NCI-H748 treated with DMSO at 0.1 percent for 48 hours (cell line): ENCODE measurements around the gene ADD2.

Source experiments
- DNase-seq: peaks from one replicate; lab custom pipeline; 2025; lab: John Stamatoyannopoulos, UW

The ADD2 gene

GRCh38 chr2:70720124-70720523 is 47.9 kb downstream of the ADD2 start:
- DNase-seq: no peak

GRCh38 chr2:70719231-70719630 is 48.8 kb downstream of the ADD2 start:
- DNase-seq: no peak

DNA sequence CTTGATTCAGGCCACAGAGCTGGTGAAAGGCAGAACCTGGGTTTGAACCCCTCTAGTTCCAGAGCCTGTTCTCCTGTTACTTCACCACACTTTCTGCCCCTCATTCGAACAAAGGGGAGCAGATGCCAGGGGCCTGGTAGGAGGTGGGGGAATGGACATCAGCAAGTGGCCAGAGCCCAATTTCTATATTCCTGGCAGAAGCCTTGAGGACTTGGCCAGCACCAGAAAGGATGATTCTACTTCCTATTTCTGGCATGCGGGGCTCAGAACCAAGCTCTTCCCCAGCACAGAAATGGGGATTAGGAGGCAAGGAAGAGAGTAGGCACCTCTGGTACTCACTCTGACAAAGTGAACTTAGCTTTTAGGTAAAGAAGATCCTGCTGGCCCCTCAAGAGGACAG is 49.3 kb downstream of the ADD2 start:
- no peak for DNase-seq

DNA sequence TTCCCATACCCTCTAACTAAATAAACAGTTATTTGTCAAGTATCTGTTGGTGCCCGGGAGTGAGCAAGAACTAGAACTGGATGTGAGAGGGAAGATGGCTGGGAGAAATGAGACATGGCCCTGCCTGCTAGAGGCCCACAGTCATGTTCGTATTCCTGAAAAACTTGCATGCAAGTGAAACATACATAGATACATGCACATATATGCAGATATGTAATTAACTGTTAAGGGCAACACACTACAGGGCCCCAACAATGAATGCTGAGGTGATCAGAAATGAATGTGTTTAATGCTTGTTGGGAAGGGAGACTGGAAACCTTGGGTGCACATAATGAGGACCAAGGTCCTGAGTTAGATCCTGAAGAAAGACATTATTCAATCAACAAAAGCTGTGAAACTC is 49.8 kb downstream of the ADD2 start:
- DNase-seq: no peak

GRCh38 chr2:70717431-70718038 is 50.5 kb downstream of the ADD2 start:
- no peak for DNase-seq

GRCh38 chr2:70716951-70717350 is 51.0 kb downstream of the ADD2 start:
- DNase-seq: no peak

- no peak for DNase-seq
These were observed 51.8 kb downstream of the ADD2 start for GRCh38 chr2:70716131-70716743.

GRCh38 chr2:70715071-70715985 is 52.7 kb downstream of the ADD2 start:
- DNase-seq: no peak

DNA sequence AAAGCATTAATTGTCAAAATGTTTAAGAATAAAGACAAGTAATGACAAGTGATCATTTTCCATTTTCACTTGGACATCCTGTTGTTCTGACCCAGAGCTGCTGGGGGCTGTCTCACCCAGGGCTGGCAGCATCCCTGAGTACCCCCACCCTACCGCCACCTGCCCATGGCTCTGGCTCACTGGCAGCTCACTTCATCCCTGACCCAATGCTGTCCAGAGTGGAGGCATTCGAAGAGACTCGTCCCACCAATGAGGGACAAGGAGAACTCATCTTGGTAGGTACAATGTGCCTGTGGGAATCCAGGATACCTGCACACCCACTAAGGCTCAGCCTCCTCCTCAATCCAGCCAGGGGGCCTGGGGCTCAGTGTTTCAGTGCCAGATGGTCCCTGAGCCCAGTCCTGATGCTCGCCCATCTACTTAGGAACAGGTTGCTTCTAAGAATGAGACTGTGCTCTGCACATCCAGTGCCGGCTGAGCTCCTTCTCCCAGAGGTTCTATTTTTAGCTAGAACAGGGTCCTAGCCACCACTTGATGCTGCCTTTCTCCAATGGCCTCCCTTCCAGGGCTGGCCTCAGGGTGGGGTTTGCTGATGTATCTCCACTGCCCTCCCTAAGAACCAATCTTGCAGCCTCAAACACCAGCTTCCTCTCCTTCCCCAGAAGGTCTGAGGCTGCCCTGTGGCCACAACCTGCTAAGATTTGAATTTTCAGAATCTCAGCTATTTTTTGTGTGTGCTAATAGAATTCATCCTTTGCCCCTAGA is 53.7 kb downstream of the ADD2 start:
- DNase-seq: no peak

- DNase-seq: no peak
These were observed 55.1 kb downstream of the ADD2 start for GRCh38 chr2:70712916-70713315.

DNA sequence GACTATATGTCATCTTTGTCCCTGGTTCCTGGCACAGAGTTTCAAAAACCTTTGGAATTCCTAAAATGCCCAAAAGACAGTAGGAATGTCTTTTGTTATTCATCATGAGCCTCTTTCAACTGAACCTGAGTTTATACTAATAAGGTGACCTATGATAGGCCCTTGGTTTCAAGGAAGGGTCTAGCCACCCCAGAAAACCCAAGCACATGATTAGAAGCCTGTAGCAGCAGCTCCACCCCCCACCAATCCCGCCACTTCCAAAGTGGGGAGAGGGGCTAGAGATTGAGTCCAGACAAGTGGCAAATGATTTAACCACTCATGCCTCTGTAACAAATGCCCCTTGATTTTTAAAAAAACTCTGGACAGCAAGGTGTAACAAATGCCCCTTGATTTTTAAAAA is 56.8 kb downstream of the ADD2 start:
- DNase-seq: no peak

DNA sequence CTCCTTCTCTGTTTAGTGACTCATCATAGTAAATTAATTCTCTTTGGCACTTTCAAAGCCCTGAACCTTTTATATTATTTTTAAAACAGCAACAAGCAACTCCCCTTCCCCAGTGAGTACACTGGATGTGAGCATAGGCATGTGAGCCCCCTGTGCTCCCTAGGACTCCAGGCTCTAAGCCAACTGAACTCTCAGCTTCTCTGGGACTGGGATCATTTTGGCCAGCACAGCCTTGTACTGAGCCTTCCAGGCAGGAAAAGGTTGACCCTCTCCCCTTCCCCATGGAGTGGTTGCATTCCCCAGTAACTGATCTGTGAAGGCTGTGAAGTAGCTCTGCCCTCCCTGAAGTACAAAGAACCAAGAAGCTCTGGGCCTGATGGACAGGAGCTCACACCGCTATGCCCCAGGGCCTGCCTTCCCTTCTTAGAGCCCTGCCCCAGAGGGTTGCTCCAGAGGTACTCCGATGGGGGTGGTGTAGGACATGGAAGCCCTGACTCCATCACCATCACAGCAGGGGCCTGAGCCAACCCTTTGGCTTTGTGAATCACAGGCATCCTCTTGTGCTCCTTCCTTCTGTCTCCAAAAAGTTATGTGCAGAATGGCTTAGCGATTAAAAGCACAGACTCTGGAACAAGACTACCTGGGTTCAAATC is 57.8 kb downstream of the ADD2 start:
- no peak for DNase-seq

DNA sequence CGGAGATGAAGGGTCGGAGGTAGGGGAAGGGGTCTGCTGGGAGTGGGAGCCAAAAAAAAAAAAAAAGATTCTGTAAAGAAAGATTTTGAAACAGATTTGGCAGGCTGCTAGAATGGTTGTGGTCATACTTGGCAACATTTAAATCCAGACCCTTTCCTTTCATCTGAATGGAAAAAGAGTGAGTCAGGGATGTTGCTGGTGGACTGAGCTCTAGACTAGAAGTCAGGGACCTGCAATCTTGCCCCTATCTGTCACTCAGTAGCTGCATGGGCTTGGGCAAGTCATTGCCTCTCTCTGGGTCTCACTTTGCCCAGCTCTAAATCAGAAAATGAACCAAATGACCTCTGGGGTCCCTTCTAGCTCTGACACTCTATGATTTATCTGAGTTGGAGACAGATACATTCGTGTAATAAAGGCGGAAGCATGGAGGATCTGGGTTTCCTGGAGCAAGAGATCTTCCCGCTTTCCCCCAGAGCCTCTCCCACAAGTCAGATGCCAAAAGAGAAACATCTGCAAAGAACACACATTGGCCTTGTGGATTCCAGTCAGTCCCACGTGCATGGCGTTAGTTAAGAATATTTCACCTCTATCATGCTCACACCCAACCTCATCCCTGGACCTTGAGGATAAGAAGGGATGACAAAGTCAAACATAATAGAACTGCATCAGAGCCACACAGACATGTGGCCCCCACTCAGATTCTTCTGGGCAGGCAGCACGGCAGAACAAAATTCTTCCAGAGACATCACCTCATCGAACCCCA is 58.5 kb downstream of the ADD2 start:
- no peak for DNase-seq

DNA sequence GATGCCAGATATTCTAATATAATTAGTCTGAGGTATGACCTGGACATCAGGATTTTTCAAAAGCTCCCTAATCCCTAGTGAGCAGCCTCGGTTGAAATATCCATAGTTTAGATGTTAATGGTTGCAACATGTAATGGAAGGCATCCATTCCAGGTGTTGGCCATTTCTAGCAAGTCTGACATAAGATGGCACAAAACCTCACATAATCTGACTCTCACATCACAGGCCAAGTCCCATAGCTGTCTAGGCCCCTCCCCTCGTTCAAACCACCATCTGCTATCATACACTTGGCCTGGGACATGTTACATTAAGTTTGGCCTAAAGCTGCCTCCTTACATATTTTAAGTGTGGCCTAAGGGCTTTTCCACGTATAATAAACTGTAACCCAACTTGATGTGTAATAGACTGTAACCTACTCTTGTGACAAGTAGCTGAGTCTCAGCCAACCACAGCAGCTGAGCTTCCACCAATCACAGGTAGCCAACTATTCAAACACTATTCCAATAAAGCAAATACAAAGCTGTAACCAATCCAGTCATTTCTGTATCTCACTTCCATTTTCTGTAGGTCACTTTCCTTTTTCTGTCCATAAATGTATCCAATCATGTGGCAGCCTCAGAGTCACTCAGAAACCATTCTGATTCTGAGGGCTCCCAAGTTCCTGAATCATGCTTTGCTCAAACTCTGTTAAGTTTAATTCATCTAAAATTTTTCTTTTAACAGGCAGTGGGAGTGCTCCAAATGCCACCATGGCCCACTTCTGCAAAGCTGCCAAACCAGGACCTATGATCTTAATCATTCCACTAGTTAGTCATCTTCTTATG is 59.4 kb downstream of the ADD2 start:
- DNase-seq: no peak

- DNase-seq: no peak
These were observed 60.3 kb downstream of the ADD2 start for GRCh38 chr2:70707706-70708105.

DNA sequence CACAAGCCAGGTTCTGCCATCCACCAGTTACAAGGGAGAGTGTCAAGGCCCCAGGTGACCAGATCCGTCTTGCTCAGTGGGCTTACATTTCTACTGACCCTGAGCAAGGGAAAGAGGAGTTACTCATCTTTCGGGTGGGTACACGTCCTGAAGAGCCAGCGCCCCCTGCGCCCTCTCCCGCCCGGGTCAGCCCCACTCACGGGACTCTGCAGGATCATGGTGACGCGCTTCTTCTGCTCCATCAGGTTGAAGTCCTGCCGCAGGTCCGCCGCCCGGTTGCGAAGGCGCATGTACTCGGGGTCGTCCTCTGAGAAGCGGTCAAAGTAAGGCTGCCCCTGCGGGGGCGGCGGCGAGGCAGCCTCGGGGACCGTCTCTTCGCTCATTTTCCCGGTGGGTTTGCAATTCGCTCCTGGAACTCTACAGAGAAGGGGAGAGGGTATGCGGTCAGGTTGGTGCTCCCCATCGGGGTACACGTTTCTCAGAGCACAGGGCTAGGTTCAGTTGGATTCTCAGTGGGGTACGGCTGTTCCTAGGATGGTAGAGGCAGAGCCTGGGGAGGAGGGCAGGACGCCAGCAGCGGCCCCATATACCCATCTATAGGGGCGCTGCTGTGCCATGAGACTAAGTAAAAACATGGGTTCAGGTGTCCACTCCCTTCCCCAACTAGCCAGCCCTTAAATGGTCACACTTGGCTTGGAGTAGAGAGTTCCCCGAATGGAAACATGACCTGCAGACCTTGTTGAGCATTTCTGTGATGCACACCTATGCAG is 61.8 kb downstream of the ADD2 start:
- no peak for DNase-seq

GRCh38 chr2:70705160-70705850 is 62.7 kb downstream of the ADD2 start:
- no peak for DNase-seq

DNA sequence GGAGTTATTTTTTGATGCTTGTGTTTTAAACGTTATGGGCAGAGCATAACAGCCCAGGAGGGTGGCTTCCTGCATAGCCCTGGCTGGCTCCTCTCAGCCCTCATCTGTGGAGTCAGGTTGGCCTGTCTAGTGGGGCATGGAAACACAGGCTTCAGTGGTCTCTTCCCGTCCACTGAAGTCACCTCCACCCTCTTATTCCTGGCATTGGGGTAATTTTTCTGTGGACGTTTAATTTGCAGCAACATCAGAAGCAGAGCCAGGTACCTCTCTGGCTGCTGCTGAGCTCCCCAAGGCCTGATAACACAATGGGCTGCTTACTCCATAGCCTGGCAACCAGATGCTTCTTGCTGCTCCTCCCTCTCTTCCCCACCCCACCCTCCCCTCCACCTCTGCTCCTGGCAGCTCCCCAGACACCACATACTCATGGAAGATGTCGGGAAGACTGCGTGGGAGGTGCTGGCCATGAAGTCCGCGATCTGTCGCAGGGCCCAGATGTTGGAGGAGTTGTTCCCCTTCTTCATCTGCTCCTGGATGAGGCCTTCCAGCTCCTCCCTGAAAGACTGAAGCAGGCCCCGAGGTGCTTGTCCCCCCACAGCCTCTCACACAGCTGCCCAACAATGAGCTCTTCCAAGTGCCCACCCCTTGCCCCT is 64.0 kb downstream of the ADD2 start:
- no peak for DNase-seq
